Left ventricle myocardium inferior (tissue), 1 donor: ENCODE data around the gene IFIT1B. TPM values are rescaled to one million over a fixed set of nuclear protein-coding genes. Genes with fewer than 3 reads are reported as not detected.

Experiments
- DNase-seq: peaks from one replicate; pipeline ENCODE4 v3.0.0-alpha.2; 2020
- H3K27ac ChIP-seq: fragments of 200-600 bp; replicated peaks from 2 replicates; pipeline ENCODE4 v1.8.0; 2021
- H3K27me3 ChIP-seq: fragments of 200-600 bp; 2 replicates; pipeline ENCODE4 v1.8.0; 2021; ENCODE audit warnings: low read depth
- H3K36me3 ChIP-seq: fragments of 200-600 bp; 2 replicates; pipeline ENCODE4 v1.8.0; 2021
- H3K4me1 ChIP-seq: fragments of 200-600 bp; 2 replicates; pipeline ENCODE4 v1.8.0; 2021
- H3K4me3 ChIP-seq: fragments of 200-600 bp; 2 replicates; pipeline ENCODE4 v1.8.0; 2021; ENCODE audit warnings: mild to moderate bottlenecking, moderate library complexity
- H3K9me3 ChIP-seq: fragments of 200-600 bp; replicated peaks from 2 replicates; pipeline ENCODE4 v1.8.0; 2021
- CTCF ChIP-seq: fragments of 200-600 bp; IDR thresholded peaks from 2 replicates; pipeline ENCODE4 v1.8.0; 2021; ENCODE audit warnings: antibody characterized with exemption, mild to moderate bottlenecking, borderline replicate concordance
- intact Hi-C: fragments of 100-400 bp; cut with micrococcal nuclease; formaldehyde crosslinking; loops from one replicate; pipeline ENCODE4 v1.11.0; 2022
- total RNA-seq: library from RNA; stranded (reverse); fragmentation: NEBNext Ultra II Directional; extraction: Animal tissue kit (Norgen Biotek cat#: 25700); gene quantifications from one replicate; pipeline ENCODE4 v1.2.1, GENCODE V29; 2021
- donor health status: DM: no; HTN: yes; CAD: no; lungs with severe emphysema.

IFIT1B gene
- total RNA-seq, 1 donor from 2014 or later = not detected

GRCh38 chr10:89427629-89428028 lies 49.8 kb downstream of the IFIT1B start:
- DNase-seq = no peak
- Histone ChIP-seq H3K4me1 (peaks cover 30% of the 10 kb centered on the region), H3K4me3 (no peak overlapping the region), H3K36me3 (no peaks in the 10 kb centered on the region), H3K9me3 (no peaks in the 10 kb centered on the region), H3K27ac (no peak overlapping the region), H3K27me3 (no peaks in the 10 kb centered on the region)
- intact Hi-C loops = loop anchor here (2.0 to 10.0 kb wide), 2 partner anchors 137 to 277 kb away; partner anchors contain the start of gene KIF20B
- TF ChIP-seq CTCF = no peak

GRCh38 chr10:89428877-89429276 lies 51.0 kb downstream of the IFIT1B start:
- Histone ChIP-seq H3K36me3 (no peaks in the 10 kb centered on the region), H3K4me1 (peaks cover 42% of the 10 kb centered on the region), H3K4me3 (no peak overlapping the region), H3K27me3 (no peaks in the 10 kb centered on the region), H3K27ac (peak overlapping the region; percentile 43), H3K9me3 (no peaks in the 10 kb centered on the region)
- intact Hi-C loops = loop anchor here (10.0 kb wide), 1 partner anchor 276 kb away; the partner anchor contains the start of gene KIF20B
- DNase-seq = no peak
- TF ChIP-seq CTCF = no peak

GRCh38 chr10:89431977-89432376 lies 54.1 kb downstream of the IFIT1B start:
- Histone ChIP-seq H3K36me3 (no peaks in the 10 kb centered on the region), H3K27me3 (no peaks in the 10 kb centered on the region), H3K4me1 (peaks cover 42% of the 10 kb centered on the region), H3K9me3 (no peaks in the 10 kb centered on the region), H3K4me3 (peak overlapping the region; percentile 20), H3K27ac (peak overlapping the region; percentile 46)
- intact Hi-C loops = no loop called here
- TF ChIP-seq CTCF = no peak
- DNase-seq = no peak

Other genes starting within 250 kb of the IFIT1B start
- gene CH25H, start 170.7 kb upstream of the IFIT1B start, total RNA-seq = 0.30 TPM
- gene LIPA, start 126.3 kb upstream of the IFIT1B start, total RNA-seq = 12.8 TPM
- gene IFIT2, start 76.0 kb upstream of the IFIT1B start, total RNA-seq = 4.5 TPM
- 6.9 TPM for gene IFIT3, start 50.1 kb upstream of the IFIT1B start, total RNA-seq
- gene IFIT1, start 14.6 kb downstream of the IFIT1B start, total RNA-seq = 31.0 TPM
- 7.4 TPM for gene IFIT5, start 36.5 kb downstream of the IFIT1B start, total RNA-seq
- 2.0 TPM for gene SLC16A12, start 157.5 kb downstream of the IFIT1B start, total RNA-seq